HCT116 (cell line): ENCODE measurements around the gene DCP1B. TPM values are rescaled to one million over a fixed set of nuclear protein-coding genes. Genes with fewer than 3 reads are reported as not detected.

Experiments used
- ATAC-seq: fragments of 200-7000 bp; cut with Tn5 transposase; 2 replicates; pipeline ENCODE4 v1.9.1; 2020; ENCODE audit warnings: mild to moderate bottlenecking, moderate library complexity
- BruUV-seq: library from RNA; stranded (reverse); fragments of 400-500 nt; replicated peaks from 2 replicates; lab custom pipeline; 2021; lab: Mats Ljungman, UMichigan
- CTCF ChIA-PET: fragments of 300-600 bp; sonication (Branson Sonifier 250); formaldehyde crosslinking; loops from one replicate; lab custom pipeline; 2021; ENCODE audit warnings: antibody characterized with exemption; lab: Charles Lee
- POLR2A ChIA-PET: fragments of 300-600, 350-600 bp; sonication (Branson Sonifier 250); formaldehyde crosslinking; loops from one replicate; lab custom pipeline; 2021; ENCODE audit warnings: antibody characterized with exemption; lab: Charles Lee
- RAD21 ChIA-PET, 2 experiments: fragments of 300-600 bp; sonication (Branson Sonifier 250); formaldehyde crosslinking; loops; one replicate each; lab custom pipeline; 2023; ENCODE audit warnings: low total read pairs in 2 of 2; ENCODE audit not compliant: uncharacterized antibody in 2 of 2, unreplicated experiment in 2 of 2, low non-redundant PET in 1 of 2; lab: Charles Lee
- DNase-seq: peaks from one replicate; pipeline ENCODE4 v3.0.0-alpha.2; 2010; ENCODE audit warnings: low read depth, low spot score
- H2AFZ ChIP-seq: fragments of 200-600 bp; shearing (Covaris generic), sonication (generic); 2 replicates; pipeline ENCODE4 v1.6.1; 2017; ENCODE audit warnings: low read depth, mixed run types, mixed read lengths, antibody characterized with exemption, low read length; ENCODE audit not compliant: poor library complexity, severe bottlenecking
- H3K27ac ChIP-seq: 2 replicates; pipeline ENCODE4 v1.5.1; 2012; ENCODE audit warnings: low read depth, low read length
- H3K27me3 ChIP-seq: fragments of 200-600 bp; sonication (generic); 2 replicates; pipeline ENCODE4 v1.6.1; 2016; ENCODE audit warnings: mixed run types, low read length, mixed read lengths; ENCODE audit not compliant: insufficient read depth
- H3K36me3 ChIP-seq, 2 experiments: fragments of 200-500 bp in 1 of 2; fragments of 200-600 bp in 1 of 2; sonication (Bioruptor generic) in 1 of 2; sonication (generic) in 1 of 2; 2 replicates each; pipeline versions ENCODE4 v1.5.1 to v1.6.1; 2014 to 2016; ENCODE audit warnings: low read length in 2 of 2, inconsistent platforms in 1 of 2, mixed read lengths in 1 of 2, mixed run types in 1 of 2; ENCODE audit not compliant: insufficient read depth in 2 of 2, control insufficient read depth in 1 of 2
- H3K4me1 ChIP-seq, 2 experiments: fragments of 200-600 bp in 1 of 2; sonication (generic) in 1 of 2; 2 replicates each; pipeline versions ENCODE4 v1.5.1 to v1.6.1; 2012 to 2017; ENCODE audit warnings: low read length in 2 of 2, inconsistent platforms in 1 of 2, mild to moderate bottlenecking in 1 of 2, mixed read lengths in 1 of 2, mixed run types in 1 of 2, moderate library complexity in 1 of 2; ENCODE audit not compliant: insufficient read depth in 2 of 2, control insufficient read depth in 1 of 2
- H3K4me2 ChIP-seq: fragments of 200-600 bp; sonication (generic); 2 replicates; pipeline ENCODE4 v1.6.1; 2017; ENCODE audit warnings: mixed run types, low read length, mixed read lengths
- H3K4me3 ChIP-seq, 2 experiments: fragments of 200-600 bp in 1 of 2; sonication (generic) in 1 of 2; replicated peaks in 1 of 2; 2 replicates each; pipeline ENCODE4 v1.5.1; 2011 to 2016; ENCODE audit warnings: low read length in 2 of 2, control low read depth in 1 of 2, low read depth in 1 of 2, mild to moderate bottlenecking in 1 of 2, mixed read lengths in 1 of 2, mixed run types in 1 of 2
- H3K79me2 ChIP-seq: fragments of 200-600 bp; sonication (generic); 2 replicates; pipeline ENCODE4 v1.6.1; 2017; ENCODE audit warnings: mild to moderate bottlenecking, mixed run types, low read length, moderate library complexity, mixed read lengths; ENCODE audit not compliant: insufficient read depth
- H3K9ac ChIP-seq: fragments of 200-600 bp; sonication (generic); 2 replicates; pipeline ENCODE4 v1.6.1; 2016; ENCODE audit warnings: low read length, mixed read lengths
- H3K9me2 ChIP-seq: fragments of 200-600 bp; sonication (generic), shearing (Covaris generic); 2 replicates; pipeline ENCODE4 v1.6.1; 2017; ENCODE audit warnings: mixed run types, mild to moderate bottlenecking, moderate library complexity; ENCODE audit not compliant: insufficient read depth
- H3K9me3 ChIP-seq, 2 experiments: fragments of 200-500 bp in 1 of 2; fragments of 200-600 bp in 1 of 2; sonication (Bioruptor generic) in 1 of 2; sonication (generic) in 1 of 2; 2 replicates each; pipeline ENCODE4 v1.6.1; 2014 to 2017; ENCODE audit warnings: low read length in 2 of 2, mixed read lengths in 2 of 2, inconsistent platforms in 1 of 2, low read depth in 1 of 2, mild to moderate bottlenecking in 1 of 2, mixed run types in 1 of 2, moderate library complexity in 1 of 2; ENCODE audit not compliant: control insufficient read depth in 1 of 2, insufficient read depth in 1 of 2
- H4K20me1 ChIP-seq: fragments of 200-600 bp; sonication (generic), shearing (Covaris generic); 2 replicates; pipeline ENCODE4 v1.6.1; 2017; ENCODE audit warnings: mixed run types, mild to moderate bottlenecking, moderate library complexity; ENCODE audit not compliant: insufficient read depth
- ATF3 ChIP-seq: IDR thresholded peaks from 2 replicates; pipeline ENCODE4 v1.6.1; 2012
- CBX3 ChIP-seq: IDR thresholded peaks from 2 replicates; pipeline ENCODE4 v1.6.1; 2012; ENCODE audit warnings: low read depth
- CEBPB ChIP-seq: IDR thresholded peaks from 2 replicates; pipeline ENCODE4 v1.6.1; 2012; ENCODE audit warnings: low read depth
- EGR1 ChIP-seq: IDR thresholded peaks from 2 replicates; pipeline ENCODE4 v1.6.1; 2012; ENCODE audit warnings: low read depth
- EZH2 ChIP-seq: fragments of 200-600 bp; sonication (generic); IDR thresholded peaks from 2 replicates; pipeline ENCODE4 v1.6.1; 2017; ENCODE audit warnings: antibody characterized with exemption, mixed run types
- EZH2phosphoT487 ChIP-seq: fragments of 200-600 bp; IDR thresholded peaks from 2 replicates; pipeline ENCODE4 v1.6.1; 2018; ENCODE audit warnings: antibody characterized with exemption, borderline replicate concordance
- FOSL1 ChIP-seq: IDR thresholded peaks from 2 replicates; pipeline ENCODE4 v1.6.1; 2012; ENCODE audit warnings: low read depth
- JUND ChIP-seq: IDR thresholded peaks from 2 replicates; pipeline ENCODE4 v1.6.1; 2012
- POLR2A ChIP-seq: IDR thresholded peaks from 2 replicates; pipeline ENCODE4 v1.7.0; 2011; ENCODE audit warnings: borderline replicate concordance; ENCODE audit not compliant: insufficient read depth, insufficient read length; ENCODE audit errors: extremely low read depth
- POLR2AphosphoS5 ChIP-seq: IDR thresholded peaks from 2 replicates; pipeline ENCODE4 v1.6.1; 2011; ENCODE audit warnings: mild to moderate bottlenecking, low read depth, low read length, moderate library complexity
- RAD21 ChIP-seq: IDR thresholded peaks from 2 replicates; pipeline ENCODE4 v1.6.1; 2012; ENCODE audit warnings: low read depth, mild to moderate bottlenecking
- SIN3A ChIP-seq: IDR thresholded peaks from 2 replicates; pipeline ENCODE4 v1.6.1; 2012; ENCODE audit warnings: low read depth
- SRF ChIP-seq: IDR thresholded peaks from 2 replicates; pipeline ENCODE4 v1.6.1; 2012; ENCODE audit warnings: low read depth
- TCF7L2 ChIP-seq: IDR thresholded peaks from 2 replicates; pipeline ENCODE4 v1.7.0; 2011; ENCODE audit warnings: borderline replicate concordance, inconsistent platforms; ENCODE audit not compliant: insufficient read depth, insufficient read length; ENCODE audit errors: extremely low read depth
- ZBTB33 ChIP-seq: IDR thresholded peaks from 2 replicates; pipeline ENCODE4 v1.6.1; 2011; ENCODE audit warnings: mild to moderate bottlenecking, low read length, moderate library complexity; ENCODE audit not compliant: insufficient replicate concordance; ENCODE audit errors: extremely low read depth
- ZFX ChIP-seq: fragments of 450-650 bp; IDR thresholded peaks from 2 replicates; pipeline ENCODE4 v1.6.1; 2017
- ZNF274 ChIP-seq: fragments of 200-500 bp; sonication (Bioruptor generic); IDR thresholded peaks from 2 replicates; pipeline ENCODE4 v1.6.1; 2014; ENCODE audit warnings: mild to moderate bottlenecking, low read depth, low read length, inconsistent platforms
- intact Hi-C: fragments of 100-400 bp; cut with micrococcal nuclease; formaldehyde crosslinking; loops from 2 replicates; pipeline ENCODE4 v1.10.0; 2022
- total RNA-seq: library from RNA; stranded (reverse); gene quantifications from one replicate; pipeline ENCODE4 v1.2.1, GENCODE V29; 2021; ENCODE audit not compliant: unreplicated experiment
- TF ChIP-seq, protein P1 (sequence below): IDR thresholded peaks from 2 replicates; pipeline ENCODE4 v1.6.1; 2012

DCP1B gene
- total RNA-seq, 1 experiment from 2014 or later = 13.8 TPM

GRCh38 chr12:2017546-2018337 is 13.5 kb upstream of the DCP1B start:
- CTCF ChIA-PET = no interaction called here
- POLR2A ChIA-PET = interaction anchor here (1.3 kb wide), 1 partner anchor 13 kb away, joined by 3 read pairs; the partner anchor contains the start of gene DCP1B
- H2AFZ ChIP-seq = no peak overlapping the region
- no peak overlapping the region for H3K9ac ChIP-seq
- intact Hi-C loops = no loop called here
- TF ChIP-seq SRF (no peak), ATF3 (no peak), EZH2phosphoT487 (no peak), EGR1 (no peak), ZFX (no peak)
- no peak for DNase-seq
- 0 out of 4 replicates have a peak, but pooled peaks cover 0 to 4% of the 10 kb centered on the region in 2 experiments for H3K4me1 ChIP-seq
- no peak overlapping the region for H3K27ac ChIP-seq
- H3K36me3 ChIP-seq = no peaks in the 10 kb centered on the region
- no peaks in the 10 kb centered on the region for H3K9me3 ChIP-seq
- H3K9me2 ChIP-seq = no peaks in the 10 kb centered on the region
- RAD21 ChIA-PET = no interaction called here
- no peaks in the 10 kb centered on the region for H4K20me1 ChIP-seq
- ATAC-seq = no peak
- H3K79me2 ChIP-seq = no peaks in the 10 kb centered on the region
- H3K4me3 ChIP-seq = no peak overlapping the region
- H3K4me2 ChIP-seq = no peak overlapping the region
- BruUV-seq = no TSS peak
- H3K27me3 ChIP-seq = peaks cover 17% of the 10 kb centered on the region

- Histone ChIP-seq H3K27ac (no peak overlapping the region), H3K79me2 (no peaks in the 10 kb centered on the region), H3K4me3 (no peak overlapping the region), H3K36me3 (no peaks in the 10 kb centered on the region), H3K9me2 (no peaks in the 10 kb centered on the region), H3K9ac (no peak overlapping the region), H3K4me2 (no peak overlapping the region), H3K27me3 (peaks cover 15% of the 10 kb centered on the region; the same call in 1 of the 2 replicates), H3K4me1 (0 out of 4 replicates have a peak, but pooled peaks cover 0 to 4% of the 10 kb centered on the region in 2 experiments), H3K9me3 (no peaks in the 10 kb centered on the region), H4K20me1 (no peaks in the 10 kb centered on the region), H2AFZ (no peak overlapping the region)
- ChIA-PET POLR2A (no interaction called here), CTCF (no interaction called here), RAD21 (no interaction called here)
- no peak for ATAC-seq
- intact Hi-C loops = no loop called here
- DNase-seq = no peak
- no TSS peak for BruUV-seq
- TF ChIP-seq ATF3 (no peak), EZH2 (no peak), CEBPB (no peak), EZH2phosphoT487 (no peak), JUND (no peak), ZBTB33 (no peak), POLR2AphosphoS5 (no peak), SIN3A (no peak), ZFX (no peak), CBX3 (no peak), TCF7L2 (no peak), FOSL1 (no peak), POLR2A (no peak), RAD21 (no peak), ZNF274 (no peak)
- TF ChIP-seq, protein P1, sequence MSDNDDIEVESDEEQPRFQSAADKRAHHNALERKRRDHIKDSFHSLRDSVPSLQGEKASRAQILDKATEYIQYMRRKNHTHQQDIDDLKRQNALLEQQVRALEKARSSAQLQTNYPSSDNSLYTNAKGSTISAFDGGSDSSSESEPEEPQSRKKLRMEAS = no peak
Observed at GRCh38 chr12:2016862-2017545, 12.7 kb upstream of the DCP1B start.
